T-helper 17 cell (primary cell): Measurements from ENCODE around the gene LRRC26. TPM values are rescaled to one million over a fixed set of nuclear protein-coding genes. Genes with fewer than 3 reads are reported as not detected.

ENCODE experiments used
- ATAC-seq: fragments of 150-1000 bp; cut with Tn5 transposase; 2 replicates; pipeline ENCODE4 v1.10.0; 2021; ENCODE audit warnings: mild to moderate bottlenecking, moderate library complexity
- DNase-seq, 3 donors: peaks; one replicate each; pipeline versions ENCODE4 v3.0.0 to v3.0.0-alpha.2; 2020 to 2021
- H3K9me3 ChIP-seq: one replicate; pipeline ENCODE4 v1.7.0; 2013; ENCODE audit warnings: low read length, mild to moderate bottlenecking; ENCODE audit not compliant: control insufficient read depth, poor library complexity, severe bottlenecking
- H3K27ac Mint-ChIP-seq: one replicate; pipeline ENCODE4 v1.8.0; 2022; ENCODE audit warnings: mild to moderate bottlenecking, moderate library complexity, mixed read lengths
- H3K27me3 Mint-ChIP-seq: one replicate; pipeline ENCODE4 v1.8.0; 2022; ENCODE audit warnings: mixed read lengths
- H3K36me3 Mint-ChIP-seq: one replicate; pipeline ENCODE4 v1.8.0; 2022; ENCODE audit warnings: low read depth, mixed read lengths
- H3K4me1 Mint-ChIP-seq: one replicate; pipeline ENCODE4 v1.8.0; 2022; ENCODE audit warnings: mild to moderate bottlenecking, mixed read lengths
- H3K4me3 Mint-ChIP-seq: one replicate; pipeline ENCODE4 v1.8.0; 2022; ENCODE audit warnings: mild to moderate bottlenecking, moderate library complexity, mixed read lengths
- total RNA-seq, 4 donors: library from RNA in 2 of 4; stranded (reverse) in 2 of 4; gene quantifications; one replicate each; pipeline ENCODE4 v1.2.3 and lab custom pipeline; 2022 to 2026

LRRC26 gene, protein sequence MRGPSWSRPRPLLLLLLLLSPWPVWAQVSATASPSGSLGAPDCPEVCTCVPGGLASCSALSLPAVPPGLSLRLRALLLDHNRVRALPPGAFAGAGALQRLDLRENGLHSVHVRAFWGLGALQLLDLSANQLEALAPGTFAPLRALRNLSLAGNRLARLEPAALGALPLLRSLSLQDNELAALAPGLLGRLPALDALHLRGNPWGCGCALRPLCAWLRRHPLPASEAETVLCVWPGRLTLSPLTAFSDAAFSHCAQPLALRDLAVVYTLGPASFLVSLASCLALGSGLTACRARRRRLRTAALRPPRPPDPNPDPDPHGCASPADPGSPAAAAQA
- total RNA-seq (not detected), total RNA-seq (lab: John Stamatoyannopoulos, UW) (0 to 0.08 reads per million in 2 donors)

- H3K27ac Mint-ChIP-seq = no peak within 1 kb of the TSS
- H3K36me3 Mint-ChIP-seq = no peaks in the 10 kb centered on the region
- DNase-seq (no peak), ATAC-seq (no peak)
- H3K9me3 ChIP-seq = no peaks in the 10 kb centered on the region
- H3K27me3 Mint-ChIP-seq = peaks cover 23% of the 10 kb centered on the region
- H3K4me3 Mint-ChIP-seq = peak within 1 kb of the TSS; percentile 61
- H3K4me1 Mint-ChIP-seq = peaks cover 6% of the 10 kb centered on the region
Observed at GRCh38 chr9:137169896-137170358, at the start of gene LRRC26. LRRC26 (minus strand) TSS chr9:137170051; CDS start chr9:137169943, 108 bp downstream.

GRCh38 chr9:137218754-137219271 is 49.0 kb upstream of the LRRC26 start:
- DNase-seq = no peak
- no peak overlapping the region for H3K4me3 Mint-ChIP-seq
- peaks cover 2% of the 10 kb centered on the region for H3K4me1 Mint-ChIP-seq
- no peaks in the 10 kb centered on the region for H3K36me3 Mint-ChIP-seq
- H3K9me3 ChIP-seq = no peaks in the 10 kb centered on the region
- no peaks in the 10 kb centered on the region for H3K27me3 Mint-ChIP-seq
- no peak overlapping the region for H3K27ac Mint-ChIP-seq
- no peak for ATAC-seq

DNA sequence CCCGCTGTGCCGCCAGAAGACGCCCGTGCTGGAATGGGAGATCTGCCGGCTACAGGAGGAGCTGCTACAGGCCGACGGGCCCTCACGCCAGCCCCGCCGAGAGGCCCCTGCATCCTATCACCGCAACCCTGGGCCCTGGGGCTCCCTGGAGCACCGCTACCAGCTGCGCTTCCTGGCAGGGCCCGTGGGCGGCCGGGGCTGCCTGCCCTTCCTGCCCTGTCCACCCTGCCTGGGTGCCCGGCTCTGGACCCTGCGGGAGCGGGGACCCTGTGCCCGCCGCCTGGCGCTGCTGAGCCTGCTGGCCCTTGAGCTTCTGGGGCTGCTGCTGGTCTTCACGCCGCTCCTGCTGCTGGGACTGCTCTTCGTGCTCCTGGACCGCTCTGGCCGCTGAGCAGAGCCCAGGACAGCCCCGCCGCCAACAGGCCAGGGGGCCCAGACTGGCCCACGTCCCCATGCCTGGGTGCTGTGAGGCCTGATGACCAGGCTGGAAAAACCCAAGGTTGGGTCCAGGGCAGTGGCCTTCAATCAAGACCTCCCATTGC is 48.4 kb upstream of the LRRC26 start:
- H3K4me3 Mint-ChIP-seq = no peak overlapping the region
- H3K4me1 Mint-ChIP-seq = peaks cover 2% of the 10 kb centered on the region
- no peak overlapping the region for H3K27ac Mint-ChIP-seq
- no peaks in the 10 kb centered on the region for H3K36me3 Mint-ChIP-seq
- no peak for DNase-seq
- no peaks in the 10 kb centered on the region for H3K9me3 ChIP-seq
- no peak for ATAC-seq
- H3K27me3 Mint-ChIP-seq = no peaks in the 10 kb centered on the region

- H3K4me3 Mint-ChIP-seq = peak overlapping the region; percentile 25
- no peaks in the 10 kb centered on the region for H3K4me1 Mint-ChIP-seq
- ATAC-seq = no peak
- no peak for DNase-seq
- H3K27ac Mint-ChIP-seq = no peak overlapping the region
- H3K9me3 ChIP-seq = no peaks in the 10 kb centered on the region
- no peaks in the 10 kb centered on the region for H3K27me3 Mint-ChIP-seq
- H3K36me3 Mint-ChIP-seq = no peaks in the 10 kb centered on the region
Observed at GRCh38 chr9:137217276-137218211, 47.7 kb upstream of the LRRC26 start.

DNA sequence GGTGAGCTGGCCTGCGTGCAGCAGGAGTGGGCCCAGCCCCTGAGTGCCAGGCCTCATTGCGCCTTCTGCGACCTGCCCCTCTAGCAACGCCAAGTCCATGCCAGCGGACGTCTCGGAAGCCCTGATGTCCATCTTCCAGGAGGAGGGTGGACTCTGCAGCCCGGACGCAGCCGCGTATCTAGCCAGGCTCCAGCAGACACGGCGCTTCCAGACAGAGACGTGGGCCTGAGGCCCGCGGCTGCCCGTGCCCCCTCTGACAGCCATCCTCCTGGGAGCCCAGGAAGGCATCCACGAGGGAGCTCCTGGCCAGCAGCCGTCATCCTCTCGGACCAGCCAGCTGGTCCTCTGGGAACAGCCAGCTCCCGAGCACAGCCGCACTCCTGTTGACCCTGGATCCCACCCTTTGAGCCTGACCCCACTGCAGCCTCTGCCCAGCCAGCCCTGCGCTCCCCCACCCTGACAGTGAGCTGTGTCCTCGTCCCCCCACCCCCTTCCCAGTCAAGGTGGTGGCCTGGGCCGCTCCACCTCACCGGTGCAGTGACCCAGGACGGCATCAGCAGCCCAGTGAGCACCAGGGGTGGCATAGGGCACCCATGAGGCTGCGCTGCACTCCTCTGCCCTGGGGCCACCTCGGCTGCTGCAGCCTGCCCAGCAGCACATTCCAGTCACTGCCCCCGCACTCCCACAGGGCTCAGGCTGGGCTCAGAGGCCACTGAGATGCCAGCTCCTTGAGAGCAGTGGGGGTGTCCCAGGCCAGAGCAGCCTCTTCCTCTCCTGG is 46.5 kb upstream of the LRRC26 start:
- H3K9me3 ChIP-seq = no peaks in the 10 kb centered on the region
- DNase-seq = no peak
- Mint-ChIP-seq H3K36me3 (no peaks in the 10 kb centered on the region), H3K27ac (no peak overlapping the region), H3K4me3 (no peak overlapping the region), H3K4me1 (no peaks in the 10 kb centered on the region), H3K27me3 (no peaks in the 10 kb centered on the region)
- no peak for ATAC-seq

GRCh38 chr9:137215196-137215986 is 45.5 kb upstream of the LRRC26 start:
- Mint-ChIP-seq H3K4me3 (no peak overlapping the region), H3K27ac (no peak overlapping the region), H3K27me3 (no peaks in the 10 kb centered on the region), H3K4me1 (no peaks in the 10 kb centered on the region), H3K36me3 (no peaks in the 10 kb centered on the region)
- DNase-seq (no peak), ATAC-seq (no peak)
- H3K9me3 ChIP-seq = no peaks in the 10 kb centered on the region

GRCh38 chr9:137214620-137215019 is 44.8 kb upstream of the LRRC26 start:
- no peak for DNase-seq
- no peaks in the 10 kb centered on the region for H3K9me3 ChIP-seq
- Mint-ChIP-seq H3K4me1 (no peaks in the 10 kb centered on the region), H3K27me3 (no peaks in the 10 kb centered on the region), H3K27ac (no peak overlapping the region), H3K4me3 (no peak overlapping the region), H3K36me3 (no peaks in the 10 kb centered on the region)
- ATAC-seq = no peak

DNA sequence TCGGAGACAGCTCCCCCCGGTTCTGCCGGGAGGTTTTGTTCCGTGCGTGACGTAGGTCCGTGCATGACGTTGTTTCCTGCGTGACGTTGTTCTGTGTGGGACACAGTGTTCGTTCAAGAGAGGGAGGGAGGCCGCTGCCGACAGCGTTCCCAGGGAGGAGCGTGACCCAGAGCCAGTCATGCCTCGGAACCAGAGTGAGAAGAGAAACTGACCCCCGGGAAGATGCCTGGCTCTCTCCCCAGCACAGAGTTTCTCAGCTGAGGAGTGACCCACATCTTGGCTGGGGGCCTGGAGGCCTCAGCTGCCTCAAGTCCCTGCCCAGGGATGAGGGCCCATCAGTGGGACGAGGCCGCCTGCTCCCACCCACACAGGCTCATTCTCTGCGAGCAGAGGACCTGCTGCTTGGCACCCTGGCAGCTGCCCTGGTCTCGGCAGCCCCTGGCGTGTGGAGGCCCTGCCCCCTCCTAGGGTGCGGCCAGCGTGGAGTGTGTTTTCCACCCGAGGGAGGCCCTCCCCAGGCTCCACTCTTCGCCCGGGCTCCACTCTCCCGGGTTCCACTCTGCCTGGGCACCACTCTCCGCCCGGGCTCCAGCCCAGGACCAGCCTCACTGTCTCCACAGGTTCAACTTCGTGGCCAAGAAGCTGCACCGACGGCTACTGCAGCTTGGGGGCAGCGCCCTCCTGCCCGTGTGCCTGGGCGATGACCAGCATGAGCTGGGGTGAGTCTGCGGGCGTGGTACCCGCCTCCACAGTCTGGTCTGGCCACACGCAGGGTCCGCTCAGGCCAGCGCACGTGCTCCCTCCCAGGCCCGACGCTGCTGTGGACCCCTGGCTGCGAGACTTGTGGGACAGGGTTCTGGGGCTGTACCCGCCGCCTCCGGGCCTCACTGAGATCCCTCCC is 43.6 kb upstream of the LRRC26 start:
- no peaks in the 10 kb centered on the region for H3K36me3 Mint-ChIP-seq

DNA sequence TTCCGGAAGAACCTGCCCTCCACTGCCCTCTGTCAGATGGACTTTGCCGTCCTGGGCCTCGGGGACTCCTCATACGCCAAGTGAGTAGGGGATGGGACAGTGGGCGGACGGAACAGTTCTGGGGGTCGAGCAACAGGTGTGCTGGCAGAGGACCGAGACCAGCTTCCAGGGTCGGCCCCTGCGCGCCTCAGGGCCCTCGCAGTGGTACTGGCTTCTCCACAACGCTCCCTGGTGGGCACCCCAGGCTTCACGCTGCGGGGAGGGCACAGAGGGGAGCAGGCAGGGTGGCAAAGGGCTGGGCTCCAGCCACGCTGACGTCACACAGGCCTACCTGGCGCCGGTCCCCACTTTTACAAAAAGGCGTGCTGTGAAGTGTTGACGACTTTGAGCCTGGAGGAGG is 42.7 kb upstream of the LRRC26 start:
- H3K27me3 Mint-ChIP-seq = no peaks in the 10 kb centered on the region
- ATAC-seq (no peak), DNase-seq (no peak)
- H3K27ac Mint-ChIP-seq = no peak overlapping the region
- peaks cover 2% of the 10 kb centered on the region for H3K4me1 Mint-ChIP-seq
- peaks cover under 1% of the 10 kb centered on the region for H3K36me3 Mint-ChIP-seq
- H3K4me3 Mint-ChIP-seq = no peak overlapping the region
- no peaks in the 10 kb centered on the region for H3K9me3 ChIP-seq

More for the DNA sequence above, 43.6 kb upstream of the LRRC26 start:
- H3K27me3 Mint-ChIP-seq = no peaks in the 10 kb centered on the region
- ATAC-seq = no peak
- no peak for DNase-seq
- peaks cover 1% of the 10 kb centered on the region for H3K4me1 Mint-ChIP-seq
- H3K4me3 Mint-ChIP-seq = no peak overlapping the region
- H3K27ac Mint-ChIP-seq = no peak overlapping the region
- H3K9me3 ChIP-seq = no peaks in the 10 kb centered on the region

DNA sequence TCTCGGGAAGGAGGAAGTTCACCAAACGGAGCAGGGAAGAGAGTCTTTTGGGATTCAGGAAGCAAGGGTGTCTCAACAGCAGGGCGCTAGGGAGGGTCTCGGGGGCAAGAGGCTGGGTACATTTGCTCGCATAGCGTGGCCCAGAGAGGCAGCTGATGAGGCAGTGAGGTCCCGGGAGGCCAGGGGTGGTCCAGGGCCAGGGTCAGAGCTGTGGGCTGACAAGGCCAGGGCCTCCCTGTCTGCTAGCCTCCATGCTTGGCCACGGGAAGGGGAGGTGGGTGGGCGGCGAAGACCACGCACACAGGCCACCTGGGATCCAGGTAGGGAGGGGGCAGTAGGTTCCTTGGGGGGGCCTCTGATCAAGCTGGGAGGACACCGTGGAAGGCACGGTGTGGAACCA is 41.7 kb upstream of the LRRC26 start:
- ATAC-seq (no peak), DNase-seq (no peak)
- H3K9me3 ChIP-seq = no peaks in the 10 kb centered on the region
- no peaks in the 10 kb centered on the region for H3K27me3 Mint-ChIP-seq
- peaks cover 5% of the 10 kb centered on the region for H3K36me3 Mint-ChIP-seq
- H3K4me3 Mint-ChIP-seq = no peak overlapping the region
- H3K27ac Mint-ChIP-seq = peak overlapping the region; percentile 68
- peaks cover 12% of the 10 kb centered on the region for H3K4me1 Mint-ChIP-seq

DNA sequence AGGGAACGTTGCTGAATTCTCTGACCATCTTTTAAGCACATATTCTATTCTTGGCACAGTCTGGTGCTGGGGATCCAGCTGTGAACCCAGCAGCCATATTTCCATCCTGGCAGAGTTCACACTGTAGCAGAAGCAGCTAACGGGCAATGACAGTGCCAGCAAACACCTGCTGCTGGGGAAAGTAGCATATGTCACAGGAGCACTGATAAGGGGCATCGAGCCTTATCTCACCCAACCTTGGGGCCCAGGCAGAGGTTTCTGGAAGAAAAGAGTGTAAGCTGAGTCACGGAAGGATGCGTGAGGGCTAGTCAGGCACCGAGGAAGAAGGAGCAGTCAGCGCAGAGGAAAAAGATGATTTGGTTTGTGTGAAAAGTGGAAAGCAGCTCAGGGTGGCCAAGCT is 36.8 kb upstream of the LRRC26 start:
- no peak for ATAC-seq
- peaks cover 29% of the 10 kb centered on the region for H3K4me1 Mint-ChIP-seq

More for the DNA sequence above, 36.8 kb upstream of the LRRC26 start:
- Mint-ChIP-seq H3K27ac (peak overlapping the region; percentile 93), H3K27me3 (no peaks in the 10 kb centered on the region), H3K36me3 (peaks cover 5% of the 10 kb centered on the region), H3K4me3 (peak overlapping the region; percentile 91)
- no peak for DNase-seq
- H3K9me3 ChIP-seq = no peaks in the 10 kb centered on the region
